Panc1 (cell line): ENCODE data around the gene ADAMTS16.

ENCODE experiments used
- TF ChIP-seq, protein P1 (sequence below), 2 experiments: IDR thresholded peaks; 2 replicates each; pipeline ENCODE4 v1.6.1; 2011 to 2012; ENCODE audit warnings: low read depth in 2 of 2, control low read depth in 1 of 2, low read length in 1 of 2, mild to moderate bottlenecking in 1 of 2, moderate library complexity in 1 of 2; ENCODE audit not compliant: insufficient read depth in 1 of 2
- TF ChIP-seq, protein P2 (sequence below): fragments of 450-650 bp; IDR thresholded peaks from 2 replicates; pipeline ENCODE4 v1.5.1; 2017; ENCODE audit warnings: mild to moderate bottlenecking

DNA sequence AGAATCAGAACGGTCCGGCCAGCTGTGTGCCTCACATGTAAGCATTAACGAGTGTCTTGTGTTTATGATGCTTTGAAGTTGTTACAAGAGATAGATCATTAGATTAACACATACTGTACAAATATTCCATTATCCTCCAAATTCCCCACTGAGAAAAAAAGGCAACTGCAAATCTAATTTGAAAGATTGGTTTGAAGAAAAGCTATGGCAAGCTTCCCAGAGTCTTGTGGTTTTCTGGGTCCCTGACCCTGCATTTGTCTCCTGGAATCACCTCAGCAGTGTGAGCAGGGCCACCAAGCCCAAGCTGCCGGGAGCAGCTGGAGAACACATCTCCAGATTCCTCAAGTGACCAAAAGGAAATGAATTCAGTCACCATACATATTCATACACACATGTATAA lies 36.9 kb upstream of the ADAMTS16 start:
- TF ChIP-seq, protein P1, sequence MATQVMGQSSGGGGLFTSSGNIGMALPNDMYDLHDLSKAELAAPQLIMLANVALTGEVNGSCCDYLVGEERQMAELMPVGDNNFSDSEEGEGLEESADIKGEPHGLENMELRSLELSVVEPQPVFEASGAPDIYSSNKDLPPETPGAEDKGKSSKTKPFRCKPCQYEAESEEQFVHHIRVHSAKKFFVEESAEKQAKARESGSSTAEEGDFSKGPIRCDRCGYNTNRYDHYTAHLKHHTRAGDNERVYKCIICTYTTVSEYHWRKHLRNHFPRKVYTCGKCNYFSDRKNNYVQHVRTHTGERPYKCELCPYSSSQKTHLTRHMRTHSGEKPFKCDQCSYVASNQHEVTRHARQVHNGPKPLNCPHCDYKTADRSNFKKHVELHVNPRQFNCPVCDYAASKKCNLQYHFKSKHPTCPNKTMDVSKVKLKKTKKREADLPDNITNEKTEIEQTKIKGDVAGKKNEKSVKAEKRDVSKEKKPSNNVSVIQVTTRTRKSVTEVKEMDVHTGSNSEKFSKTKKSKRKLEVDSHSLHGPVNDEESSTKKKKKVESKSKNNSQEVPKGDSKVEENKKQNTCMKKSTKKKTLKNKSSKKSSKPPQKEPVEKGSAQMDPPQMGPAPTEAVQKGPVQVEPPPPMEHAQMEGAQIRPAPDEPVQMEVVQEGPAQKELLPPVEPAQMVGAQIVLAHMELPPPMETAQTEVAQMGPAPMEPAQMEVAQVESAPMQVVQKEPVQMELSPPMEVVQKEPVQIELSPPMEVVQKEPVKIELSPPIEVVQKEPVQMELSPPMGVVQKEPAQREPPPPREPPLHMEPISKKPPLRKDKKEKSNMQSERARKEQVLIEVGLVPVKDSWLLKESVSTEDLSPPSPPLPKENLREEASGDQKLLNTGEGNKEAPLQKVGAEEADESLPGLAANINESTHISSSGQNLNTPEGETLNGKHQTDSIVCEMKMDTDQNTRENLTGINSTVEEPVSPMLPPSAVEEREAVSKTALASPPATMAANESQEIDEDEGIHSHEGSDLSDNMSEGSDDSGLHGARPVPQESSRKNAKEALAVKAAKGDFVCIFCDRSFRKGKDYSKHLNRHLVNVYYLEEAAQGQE (IDR thresholded peaks at IDR 0.05; ENCODE audit: insufficient read depth in 1 of 2, low read depth in 2 of 2, low read length in 1 of 2): no peak
- TF ChIP-seq, protein P2, sequence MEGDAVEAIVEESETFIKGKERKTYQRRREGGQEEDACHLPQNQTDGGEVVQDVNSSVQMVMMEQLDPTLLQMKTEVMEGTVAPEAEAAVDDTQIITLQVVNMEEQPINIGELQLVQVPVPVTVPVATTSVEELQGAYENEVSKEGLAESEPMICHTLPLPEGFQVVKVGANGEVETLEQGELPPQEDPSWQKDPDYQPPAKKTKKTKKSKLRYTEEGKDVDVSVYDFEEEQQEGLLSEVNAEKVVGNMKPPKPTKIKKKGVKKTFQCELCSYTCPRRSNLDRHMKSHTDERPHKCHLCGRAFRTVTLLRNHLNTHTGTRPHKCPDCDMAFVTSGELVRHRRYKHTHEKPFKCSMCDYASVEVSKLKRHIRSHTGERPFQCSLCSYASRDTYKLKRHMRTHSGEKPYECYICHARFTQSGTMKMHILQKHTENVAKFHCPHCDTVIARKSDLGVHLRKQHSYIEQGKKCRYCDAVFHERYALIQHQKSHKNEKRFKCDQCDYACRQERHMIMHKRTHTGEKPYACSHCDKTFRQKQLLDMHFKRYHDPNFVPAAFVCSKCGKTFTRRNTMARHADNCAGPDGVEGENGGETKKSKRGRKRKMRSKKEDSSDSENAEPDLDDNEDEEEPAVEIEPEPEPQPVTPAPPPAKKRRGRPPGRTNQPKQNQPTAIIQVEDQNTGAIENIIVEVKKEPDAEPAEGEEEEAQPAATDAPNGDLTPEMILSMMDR: no peak
